Ishikawa (cell line): ENCODE data around the gene LY9.

Experiments
- CEBPB ChIP-seq: IDR thresholded peaks from 2 replicates; pipeline ENCODE4 v1.6.1; 2012
- CREB1 ChIP-seq: IDR thresholded peaks from 2 replicates; pipeline ENCODE4 v1.6.1; 2012; ENCODE audit warnings: low read depth
- EGR1 ChIP-seq: IDR thresholded peaks from 2 replicates; pipeline ENCODE4 v1.6.1; 2012
- EP300 ChIP-seq: IDR thresholded peaks from 2 replicates; pipeline ENCODE4 v1.6.1; 2012; ENCODE audit warnings: borderline replicate concordance
- FOXM1 ChIP-seq: IDR thresholded peaks from 2 replicates; pipeline ENCODE4 v1.6.1; 2012; ENCODE audit warnings: low read depth, borderline replicate concordance
- MAX ChIP-seq: IDR thresholded peaks from 2 replicates; pipeline ENCODE4 v1.6.1; 2012
- NFIC ChIP-seq: IDR thresholded peaks from 2 replicates; pipeline ENCODE4 v1.6.1; 2012
- RAD21 ChIP-seq: IDR thresholded peaks from 2 replicates; pipeline ENCODE4 v1.6.1; 2012; ENCODE audit warnings: low read depth
- TAF1 ChIP-seq: IDR thresholded peaks from 2 replicates; pipeline ENCODE4 v1.6.1; 2012; ENCODE audit warnings: low read depth, mild to moderate bottlenecking
- TCF12 ChIP-seq: IDR thresholded peaks from 2 replicates; pipeline ENCODE4 v1.6.1; 2012; ENCODE audit warnings: low read depth
- TEAD4 ChIP-seq: IDR thresholded peaks from 2 replicates; pipeline ENCODE4 v1.6.1; 2012
- USF1 ChIP-seq: IDR thresholded peaks from 2 replicates; pipeline ENCODE4 v1.6.1; 2012
- YY1 ChIP-seq: IDR thresholded peaks from 2 replicates; pipeline ENCODE4 v1.6.1; 2012; ENCODE audit warnings: low read depth
- ZBTB7A ChIP-seq: IDR thresholded peaks from 2 replicates; pipeline ENCODE4 v1.6.1; 2012; ENCODE audit warnings: low read depth
- TF ChIP-seq, protein P1 (sequence below): IDR thresholded peaks from 2 replicates; pipeline ENCODE4 v1.6.1; 2012; ENCODE audit warnings: low read depth, mild to moderate bottlenecking

Gene LY9

DNA sequence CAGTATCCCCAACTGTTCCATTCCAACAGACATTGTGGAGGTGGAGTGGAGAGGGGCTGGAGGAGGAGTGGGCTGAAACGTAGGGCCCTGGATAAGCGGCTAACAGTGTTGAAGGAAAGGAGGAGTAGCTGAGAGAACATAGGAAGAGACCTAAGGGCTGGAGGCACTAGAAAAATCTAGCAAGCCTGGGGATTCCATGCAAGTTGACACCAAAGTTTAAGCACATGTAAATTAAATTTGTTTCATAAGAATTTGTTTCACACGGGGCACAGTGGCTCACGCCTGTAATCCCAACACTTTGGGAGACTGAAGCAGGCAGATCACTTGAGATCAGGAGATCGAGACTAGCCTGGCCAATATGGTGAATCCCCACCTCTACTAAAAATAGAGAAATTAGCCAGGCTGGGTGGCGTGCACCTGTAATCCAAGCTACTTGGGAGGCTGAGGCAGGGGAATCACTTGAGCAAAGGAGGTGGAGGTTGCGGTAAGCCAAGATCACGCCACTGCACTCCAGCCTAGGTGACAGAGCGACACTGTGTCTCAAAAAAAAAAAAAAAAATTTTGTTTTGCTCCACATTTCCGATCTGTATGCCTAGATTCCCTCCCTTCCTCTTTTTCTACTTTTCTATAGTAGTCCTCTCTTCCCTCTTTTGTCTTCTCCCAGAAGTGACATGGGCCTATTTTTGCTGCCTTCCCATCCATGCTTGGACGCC lies 67.2 kb downstream of the LY9 start:
- TF ChIP-seq ZBTB7A = no peak
- no peak for TF ChIP-seq TAF1
- TF ChIP-seq MAX = no peak
- TF ChIP-seq, protein P1, sequence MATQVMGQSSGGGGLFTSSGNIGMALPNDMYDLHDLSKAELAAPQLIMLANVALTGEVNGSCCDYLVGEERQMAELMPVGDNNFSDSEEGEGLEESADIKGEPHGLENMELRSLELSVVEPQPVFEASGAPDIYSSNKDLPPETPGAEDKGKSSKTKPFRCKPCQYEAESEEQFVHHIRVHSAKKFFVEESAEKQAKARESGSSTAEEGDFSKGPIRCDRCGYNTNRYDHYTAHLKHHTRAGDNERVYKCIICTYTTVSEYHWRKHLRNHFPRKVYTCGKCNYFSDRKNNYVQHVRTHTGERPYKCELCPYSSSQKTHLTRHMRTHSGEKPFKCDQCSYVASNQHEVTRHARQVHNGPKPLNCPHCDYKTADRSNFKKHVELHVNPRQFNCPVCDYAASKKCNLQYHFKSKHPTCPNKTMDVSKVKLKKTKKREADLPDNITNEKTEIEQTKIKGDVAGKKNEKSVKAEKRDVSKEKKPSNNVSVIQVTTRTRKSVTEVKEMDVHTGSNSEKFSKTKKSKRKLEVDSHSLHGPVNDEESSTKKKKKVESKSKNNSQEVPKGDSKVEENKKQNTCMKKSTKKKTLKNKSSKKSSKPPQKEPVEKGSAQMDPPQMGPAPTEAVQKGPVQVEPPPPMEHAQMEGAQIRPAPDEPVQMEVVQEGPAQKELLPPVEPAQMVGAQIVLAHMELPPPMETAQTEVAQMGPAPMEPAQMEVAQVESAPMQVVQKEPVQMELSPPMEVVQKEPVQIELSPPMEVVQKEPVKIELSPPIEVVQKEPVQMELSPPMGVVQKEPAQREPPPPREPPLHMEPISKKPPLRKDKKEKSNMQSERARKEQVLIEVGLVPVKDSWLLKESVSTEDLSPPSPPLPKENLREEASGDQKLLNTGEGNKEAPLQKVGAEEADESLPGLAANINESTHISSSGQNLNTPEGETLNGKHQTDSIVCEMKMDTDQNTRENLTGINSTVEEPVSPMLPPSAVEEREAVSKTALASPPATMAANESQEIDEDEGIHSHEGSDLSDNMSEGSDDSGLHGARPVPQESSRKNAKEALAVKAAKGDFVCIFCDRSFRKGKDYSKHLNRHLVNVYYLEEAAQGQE = no peak
- no peak for TF ChIP-seq RAD21
- no peak for TF ChIP-seq TEAD4
- TF ChIP-seq TCF12 = no peak
- TF ChIP-seq NFIC = no peak
- TF ChIP-seq CEBPB = no peak
- TF ChIP-seq EP300 = no peak
- no peak for TF ChIP-seq EGR1
- no peak for TF ChIP-seq USF1

DNA sequence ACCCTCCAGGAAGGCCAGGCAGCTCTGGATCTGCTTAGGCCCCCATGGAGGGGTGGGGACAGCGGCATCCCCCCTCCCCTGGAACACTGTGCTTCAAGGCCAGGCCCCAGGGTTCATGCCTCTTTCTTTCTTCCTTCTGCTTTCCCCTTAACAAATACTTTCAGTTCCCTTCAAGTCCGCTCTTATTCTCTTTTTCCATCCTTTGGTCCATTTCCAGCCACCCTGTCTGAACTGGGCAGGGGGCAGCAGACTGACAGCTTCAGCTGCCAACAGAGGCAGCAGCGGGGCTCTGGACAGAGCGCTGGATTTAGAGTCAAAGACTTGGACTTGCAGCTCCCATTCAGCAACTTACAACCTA lies 67.8 kb downstream of the LY9 start:
- no peak for TF ChIP-seq CEBPB
- no peak for TF ChIP-seq FOXM1
- no peak for TF ChIP-seq RAD21
- TF ChIP-seq, protein P1 = no peak
- TF ChIP-seq CREB1 = no peak
- TF ChIP-seq EP300 = no peak
- no peak for TF ChIP-seq EGR1
- no peak for TF ChIP-seq TCF12
- no peak for TF ChIP-seq ZBTB7A
- TF ChIP-seq MAX = no peak
- no peak for TF ChIP-seq TEAD4
- TF ChIP-seq USF1 = no peak
- TF ChIP-seq TAF1 = no peak
- no peak for TF ChIP-seq YY1
- no peak for TF ChIP-seq NFIC

- TF ChIP-seq TEAD4 = no peak
- no peak for TF ChIP-seq MAX
- TF ChIP-seq EP300 = no peak
- TF ChIP-seq CEBPB = no peak
- TF ChIP-seq ZBTB7A = no peak
- no peak for TF ChIP-seq TAF1
These were observed 68.2 kb downstream of the LY9 start for GRCh38 chr1:160864173-160864572.

DNA sequence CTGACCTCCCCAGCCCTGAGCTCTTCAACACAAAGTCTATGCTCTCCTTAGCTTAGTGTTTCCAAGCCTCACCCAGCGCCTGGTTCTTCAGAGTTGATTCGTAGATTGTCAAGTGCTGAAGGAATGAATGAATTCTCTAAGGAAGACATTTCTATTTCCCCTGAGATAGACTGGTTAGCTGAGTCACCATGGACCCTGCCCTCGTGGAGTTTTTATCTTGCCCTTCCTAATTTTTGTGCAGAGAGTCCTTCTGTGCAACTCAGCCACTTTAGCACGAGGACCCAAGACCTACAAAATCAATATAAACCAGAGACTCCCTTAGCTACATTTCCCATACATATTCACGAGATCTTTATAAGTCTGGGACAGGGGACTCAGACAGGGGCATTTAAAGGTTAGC lies 69.4 kb downstream of the LY9 start:
- TF ChIP-seq YY1 (no peak), USF1 (no peak), EGR1 (no peak)

- TF ChIP-seq USF1 (no peak), CREB1 (no peak), NFIC (no peak), RAD21 (no peak), YY1 (no peak), EP300 (no peak), EGR1 (no peak), MAX (no peak), ZBTB7A (no peak), FOXM1 (no peak), TCF12 (no peak), TAF1 (no peak), TEAD4 (no peak)
- TF ChIP-seq, protein P1 = no peak
These were observed 70.2 kb downstream of the LY9 start for GRCh38 chr1:160866001-160866694.
